Testis (tissue), 2 donors: ENCODE measurements around the gene MCEE.

Experiments used
- CTCF ChIP-seq, 3 experiments: fragments of 450-650 bp in 2 of 3; fragments of 200-600 bp in 1 of 3; sonication (generic) in 1 of 3; IDR thresholded peaks; one replicate each; pipeline ENCODE4 v1.5.1; 2016 to 2019; ENCODE audit warnings: antibody characterized with exemption in 3 of 3, mild to moderate bottlenecking in 2 of 3, moderate library complexity in 1 of 3
- POLR2A ChIP-seq: fragments of 450-650 bp; IDR thresholded peaks from one replicate; pipeline ENCODE4 v1.6.1; 2017; ENCODE audit warnings: antibody characterized with exemption, mild to moderate bottlenecking, moderate library complexity

- TF ChIP-seq CTCF (IDR thresholded peaks at IDR 0.05) (no peak), POLR2A (no peak)
Observed at GRCh38 chr2:71120195-71120594, 9.8 kb downstream of the MCEE start.
